Mesenchymal stem cell (in vitro differentiated cells and primary cell): Measurements from ENCODE around the gene MLLT1.
A peak's percentile ranks its signal among the peaks of the same experiment; 100 is the strongest.

Source experiments
- DNase-seq: peaks from one replicate; pipeline ENCODE4 v3.0.0-alpha.2; 2013
- H2AFZ ChIP-seq: one replicate; pipeline ENCODE4 v1.6.1; 2013; ENCODE audit warnings: low read depth, mild to moderate bottlenecking, control low read depth, inconsistent platforms, low read length, moderate library complexity
- H2AK5ac ChIP-seq: 2 replicates; pipeline ENCODE4 v1.6.1; 2013; ENCODE audit warnings: low read length, moderate library complexity, mild to moderate bottlenecking, inconsistent platforms; ENCODE audit not compliant: severe bottlenecking
- H2BK120ac ChIP-seq: one replicate; pipeline ENCODE4 v1.6.1; 2013; ENCODE audit warnings: low read depth, mild to moderate bottlenecking, inconsistent platforms, low read length, moderate library complexity
- H2BK12ac ChIP-seq, 2 experiments: one replicate each; pipeline ENCODE4 v1.6.1; 2013; ENCODE audit warnings: inconsistent platforms in 2 of 2, low read length in 2 of 2, mild to moderate bottlenecking in 2 of 2, moderate library complexity in 2 of 2, control low read depth in 1 of 2
- H2BK15ac ChIP-seq: one replicate; pipeline ENCODE4 v1.6.1; 2013; ENCODE audit warnings: mild to moderate bottlenecking, low read depth, inconsistent platforms; ENCODE audit not compliant: poor library complexity, severe bottlenecking
- H2BK5ac ChIP-seq: 2 replicates; pipeline ENCODE4 v1.6.1; 2013; ENCODE audit warnings: low read depth, mild to moderate bottlenecking, low read length, control low read depth, inconsistent platforms; ENCODE audit not compliant: poor library complexity, severe bottlenecking
- H3K14ac ChIP-seq, 2 experiments: one replicate each; pipeline ENCODE4 v1.6.1; 2013; ENCODE audit warnings: inconsistent platforms in 2 of 2, low read length in 2 of 2, control low read depth in 1 of 2, mild to moderate bottlenecking in 1 of 2, moderate library complexity in 1 of 2
- H3K18ac ChIP-seq, 2 experiments: one replicate each; pipeline ENCODE4 v1.6.1; 2013; ENCODE audit warnings: inconsistent platforms in 2 of 2, low read length in 2 of 2, control low read depth in 1 of 2, low read depth in 1 of 2, mild to moderate bottlenecking in 1 of 2
- H3K23ac ChIP-seq, 2 experiments: one replicate each; pipeline ENCODE4 v1.6.1; 2013; ENCODE audit warnings: inconsistent platforms in 2 of 2, low read length in 2 of 2, mild to moderate bottlenecking in 2 of 2, moderate library complexity in 2 of 2, control low read depth in 1 of 2
- H3K27ac ChIP-seq: 2 replicates; pipeline ENCODE4 v1.5.1; 2013; ENCODE audit warnings: mild to moderate bottlenecking, moderate library complexity, low read length, control low read depth, inconsistent platforms; ENCODE audit not compliant: poor library complexity, severe bottlenecking
- H3K27me3 ChIP-seq, 2 experiments: 2 replicates each; pipeline versions ENCODE4 v1.6.1 to v1.7.0; 2013; ENCODE audit warnings: low read length in 2 of 2, mild to moderate bottlenecking in 2 of 2, moderate library complexity in 2 of 2, control low read depth in 1 of 2, inconsistent platforms in 1 of 2; ENCODE audit not compliant: control insufficient read depth in 1 of 2, insufficient read depth in 1 of 2
- H3K36me3 ChIP-seq, 2 experiments: 2 replicates each; pipeline versions ENCODE4 v1.6.1 to v1.7.0; 2013; ENCODE audit warnings: low read length in 2 of 2, control low read depth in 1 of 2, inconsistent platforms in 1 of 2, low read depth in 1 of 2, mild to moderate bottlenecking in 1 of 2; ENCODE audit not compliant: insufficient read depth in 2 of 2, control insufficient read depth in 1 of 2
- H3K4ac ChIP-seq, 2 experiments: one replicate each; pipeline ENCODE4 v1.6.1; 2013; ENCODE audit warnings: inconsistent platforms in 2 of 2, low read length in 2 of 2, mild to moderate bottlenecking in 2 of 2, moderate library complexity in 2 of 2, control low read depth in 1 of 2, low read depth in 1 of 2
- H3K4me1 ChIP-seq: 2 replicates; pipeline ENCODE4 v1.6.1; 2013; ENCODE audit warnings: low read depth, low read length, control low read depth; ENCODE audit not compliant: control insufficient read depth, insufficient read depth
- H3K4me2 ChIP-seq: 2 replicates; pipeline ENCODE4 v1.6.1; 2013; ENCODE audit warnings: low read length, mild to moderate bottlenecking, inconsistent platforms; ENCODE audit not compliant: poor library complexity, severe bottlenecking
- H3K4me3 ChIP-seq, 2 experiments: 2 replicates each; pipeline versions ENCODE4 v1.5.1 to v1.7.0; 2013; ENCODE audit warnings: low read length in 2 of 2, mild to moderate bottlenecking in 2 of 2, control low read depth in 1 of 2, low read depth in 1 of 2; ENCODE audit not compliant: insufficient read depth in 1 of 2
- H3K79me1 ChIP-seq: replicated peaks from 2 replicates; pipeline ENCODE4 v1.6.1; 2013; ENCODE audit warnings: mild to moderate bottlenecking, control low read depth, low read length, inconsistent platforms; ENCODE audit not compliant: poor library complexity, severe bottlenecking
- H3K9ac ChIP-seq: 2 replicates; pipeline ENCODE4 v1.7.0; 2013; ENCODE audit warnings: mild to moderate bottlenecking, low read length, moderate library complexity
- H3K9me3 ChIP-seq: 2 replicates; pipeline ENCODE4 v1.7.0; 2013; ENCODE audit warnings: mild to moderate bottlenecking, low read length; ENCODE audit not compliant: control insufficient read depth
- H4K8ac ChIP-seq: one replicate; pipeline ENCODE4 v1.6.1; 2013; ENCODE audit warnings: inconsistent platforms, mild to moderate bottlenecking, low read length, moderate library complexity
- H4K91ac ChIP-seq: one replicate; pipeline ENCODE4 v1.6.1; 2013; ENCODE audit warnings: mild to moderate bottlenecking, low read length, inconsistent platforms
- WGBS: methylation state at CpG from one replicate; pipeline ENCODE4 v1.1.7; 2013; ENCODE audit warnings: mixed read lengths; 5-methylcytosine and 5-hydroxymethylcytosine counted together

The MLLT1 gene

GRCh38 chr19:6223461-6224307 is 56.1 kb downstream of the MLLT1 start:
- no peak overlapping the region for H2BK120ac ChIP-seq
- no peaks in the 10 kb centered on the region for H3K9me3 ChIP-seq
- WGBS: 90% methylated on average over 18 of the region's 18 CpGs
- no peak overlapping the region for H3K18ac ChIP-seq
- no peak overlapping the region for H2AK5ac ChIP-seq
- H4K8ac ChIP-seq: no peak overlapping the region
- no peak overlapping the region for H2BK15ac ChIP-seq
- H2BK5ac ChIP-seq: no peak overlapping the region
- H3K14ac ChIP-seq: no peak overlapping the region
- no peak overlapping the region for H4K91ac ChIP-seq
- no peak overlapping the region for H3K9ac ChIP-seq
- H3K27ac ChIP-seq: no peak overlapping the region
- peaks cover 21% of the 10 kb centered on the region for H3K4me1 ChIP-seq
- H3K23ac ChIP-seq: no peak overlapping the region
- H3K79me1 ChIP-seq: peaks cover 65% of the 10 kb centered on the region
- H3K27me3 ChIP-seq: no peaks in the 10 kb centered on the region
- peaks cover 38 to 96% of the 10 kb centered on the region in 2 experiments for H3K36me3 ChIP-seq
- no peak overlapping the region for H3K4me2 ChIP-seq
- peak overlapping the region in 1 of 2 experiments; percentile 20 for H3K4me3 ChIP-seq
- H2AFZ ChIP-seq: no peak overlapping the region
- no peak for DNase-seq
- H2BK12ac ChIP-seq: no peak overlapping the region
- no peak overlapping the region for H3K4ac ChIP-seq

- H3K9me3 ChIP-seq: no peaks in the 10 kb centered on the region
- WGBS: 95% methylated on average over 18 of the region's 18 CpGs
- H2AFZ ChIP-seq: no peak overlapping the region
- H3K27me3 ChIP-seq: no peaks in the 10 kb centered on the region
- no peak overlapping the region for H2BK15ac ChIP-seq
- H3K4me3 ChIP-seq: no peak overlapping the region
- H3K79me1 ChIP-seq: peaks cover 65% of the 10 kb centered on the region
- H4K91ac ChIP-seq: no peak overlapping the region
- H3K36me3 ChIP-seq: peaks cover 38 to 95% of the 10 kb centered on the region in 2 experiments
- no peak overlapping the region for H3K4ac ChIP-seq
- no peak overlapping the region for H2AK5ac ChIP-seq
- no peak overlapping the region for H4K8ac ChIP-seq
- no peak overlapping the region for H2BK5ac ChIP-seq
- H3K4me1 ChIP-seq: peaks cover 27% of the 10 kb centered on the region
- no peak overlapping the region for H3K27ac ChIP-seq
- H3K4me2 ChIP-seq: no peak overlapping the region
- H2BK120ac ChIP-seq: no peak overlapping the region
- no peak overlapping the region for H3K14ac ChIP-seq
- H2BK12ac ChIP-seq: no peak overlapping the region
- no peak overlapping the region for H3K18ac ChIP-seq
- H3K23ac ChIP-seq: no peak overlapping the region
- no peak for DNase-seq
- H3K9ac ChIP-seq: no peak overlapping the region
Measured at GRCh38 chr19:6222884-6223283, 56.9 kb downstream of the MLLT1 start.

- Histone ChIP-seq H3K9me3 (no peaks in the 10 kb centered on the region), H3K4me3 (no peak overlapping the region), H2AFZ (no peak overlapping the region), H3K36me3 (peaks cover 37 to 97% of the 10 kb centered on the region in 2 experiments), H3K79me1 (peaks cover 66% of the 10 kb centered on the region), H3K23ac (no peak overlapping the region), H2BK120ac (no peak overlapping the region), H3K27ac (no peak overlapping the region), H2AK5ac (no peak overlapping the region), H3K4ac (no peak overlapping the region), H3K27me3 (no peaks in the 10 kb centered on the region), H2BK12ac (no peak overlapping the region), H4K91ac (no peak overlapping the region), H4K8ac (no peak overlapping the region), H3K4me2 (no peak overlapping the region), H3K4me1 (peaks cover 32% of the 10 kb centered on the region), H3K9ac (no peak overlapping the region), H2BK5ac (no peak overlapping the region), H3K18ac (no peak overlapping the region), H3K14ac (no peak overlapping the region), H2BK15ac (no peak overlapping the region)
- WGBS: 98% methylated on average over 26 of the region's 40 CpGs
- no peak for DNase-seq
Measured at GRCh38 chr19:6221878-6222746, 57.7 kb downstream of the MLLT1 start.
